SK-N-SH (cell line): ENCODE data around the gene GDPD4.

Experiments
- TEAD4 ChIP-seq: IDR thresholded peaks from 2 replicates; pipeline ENCODE4 v1.4.0; 2012; ENCODE audit warnings: mild to moderate bottlenecking, borderline replicate concordance; ENCODE audit not compliant: insufficient read depth
- YY1 ChIP-seq: IDR thresholded peaks from 2 replicates; pipeline ENCODE4 v1.4.0; 2012; ENCODE audit warnings: low read depth, mild to moderate bottlenecking

DNA sequence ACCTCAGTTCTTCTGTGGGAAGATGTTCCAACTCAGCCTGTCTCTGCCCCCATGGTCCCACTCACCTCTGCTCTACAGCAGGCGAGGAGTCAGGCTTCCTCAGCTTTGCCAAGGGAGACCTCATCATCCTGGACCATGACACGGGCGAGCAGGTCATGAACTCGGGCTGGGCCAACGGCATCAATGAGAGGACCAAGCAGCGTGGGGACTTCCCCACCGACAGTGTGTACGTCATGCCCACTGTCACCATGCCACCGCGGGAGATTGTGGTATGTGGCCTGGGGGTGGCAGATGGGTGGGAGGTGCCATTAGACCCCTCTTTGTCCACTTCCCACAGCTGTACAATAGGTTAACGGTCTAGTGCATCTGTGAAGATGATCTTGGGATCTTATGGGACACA is 100.1 kb downstream of the GDPD4 start:
- no peak for TF ChIP-seq YY1
- TF ChIP-seq TEAD4 = no peak
